HepG2 (cell line): ENCODE results near the gene SIGLEC10. TPM values are rescaled to one million over a fixed set of nuclear protein-coding genes. Genes with fewer than 3 reads are reported as not detected.
"Not testable (repeated sequence)": the region's sequence is repeated elsewhere in the genome, so short reads cannot be mapped to it uniquely, and the experiment has no call there.

Experiments
- ATAC-seq: fragments of 200-7000 bp; cut with Tn5 transposase; 3 replicates; pipeline ENCODE4 v1.9.1; 2020; ENCODE audit warnings: mild to moderate bottlenecking, moderate library complexity
- BruUV-seq: library from RNA; stranded (reverse); fragments of 400-500 nt; replicated peaks from 2 replicates; lab custom pipeline; 2021; lab: Mats Ljungman, UMichigan
- CTCF ChIA-PET: fragments of 300-600 bp; formaldehyde crosslinking; extraction: SDS; loops from one replicate; lab custom pipeline; 2021; ENCODE audit warnings: low total read pairs, inconsistent platforms, low intra/inter-chr PET ratio; lab: Yijun Ruan, JAX
- POLR2A ChIA-PET: fragments of 350-600 bp; sonication (Branson Sonifier 250); formaldehyde crosslinking; loops from one replicate; lab custom pipeline; 2020; ENCODE audit warnings: antibody characterized with exemption, inconsistent platforms; lab: Yijun Ruan, JAX
- DNase-seq: peaks from one replicate; pipeline ENCODE4 v3.0.0-alpha.2; 2015; ENCODE audit warnings: low spot score
- FAIRE-seq: peaks from 3 replicates; lab custom pipeline; 2011; peaks lifted over from hg19 to GRCh38; lab: Jason Lieb, UNC
- H2AFZ ChIP-seq: one replicate; pipeline ENCODE4 v1.6.1; 2011; ENCODE audit warnings: low read length, inconsistent platforms
- H3K27ac ChIP-seq: fragments of 300-600 bp; 3 replicates; pipeline ENCODE4 v1.8.0; 2011; ENCODE audit warnings: mixed run types, mild to moderate bottlenecking, mixed read lengths, low read length, inconsistent platforms; ENCODE audit not compliant: insufficient read depth; ENCODE audit errors: extremely low read length
- H3K27me3 ChIP-seq, 2 experiments: fragments of 200-600 bp in 1 of 2; 2 replicates in 1 of 2; 3 replicates in 1 of 2; pipeline versions ENCODE4 v1.6.0 to v1.8.0; 2011; ENCODE audit warnings: low read length in 2 of 2, mild to moderate bottlenecking in 2 of 2, moderate library complexity in 2 of 2, inconsistent platforms in 1 of 2; ENCODE audit not compliant: insufficient read depth in 2 of 2, control insufficient read depth in 1 of 2
- H3K36me3 ChIP-seq, 2 experiments: fragments of 200-600 bp in 1 of 2; replicated peaks in 1 of 2; 2 replicates in 1 of 2; 3 replicates in 1 of 2; pipeline versions ENCODE4 v1.5.1 to v1.8.0; 2011; ENCODE audit warnings: low read length in 2 of 2, inconsistent platforms in 1 of 2; ENCODE audit not compliant: insufficient read depth in 2 of 2, control insufficient read depth in 1 of 2
- H3K4me1 ChIP-seq: 2 replicates; pipeline ENCODE4 v1.5.1; 2012; ENCODE audit warnings: low read length, inconsistent platforms; ENCODE audit not compliant: insufficient read depth
- H3K4me2 ChIP-seq: 2 replicates; pipeline ENCODE4 v1.6.0; 2011; ENCODE audit warnings: low read depth, low read length, inconsistent platforms
- H3K4me3 ChIP-seq, 3 experiments: fragments of 200-600 bp in 1 of 3; sonication (generic), shearing (Covaris generic) in 1 of 3; replicated peaks in 1 of 3; 2 replicates each; pipeline ENCODE4 v1.5.1; 2011 to 2016; ENCODE audit warnings: low read length in 3 of 3, inconsistent platforms in 2 of 3, low read depth in 2 of 3, mild to moderate bottlenecking in 2 of 3, control low read depth in 1 of 3, mixed read lengths in 1 of 3; ENCODE audit not compliant: insufficient read depth in 1 of 3
- H3K79me2 ChIP-seq: one replicate; pipeline ENCODE4 v1.6.1; 2011; ENCODE audit warnings: low read length, inconsistent platforms; ENCODE audit not compliant: insufficient read depth
- H3K9ac ChIP-seq: 2 replicates; pipeline ENCODE4 v1.6.0; 2011; ENCODE audit warnings: mild to moderate bottlenecking, low read depth, low read length, inconsistent platforms; ENCODE audit not compliant: insufficient read depth
- H3K9me3 ChIP-seq: 2 replicates; pipeline ENCODE4 v1.5.1; 2012; ENCODE audit warnings: mild to moderate bottlenecking, low read length
- H4K20me1 ChIP-seq: 2 replicates; pipeline ENCODE4 v1.6.0; 2011; ENCODE audit warnings: inconsistent platforms, mild to moderate bottlenecking, low read length, moderate library complexity; ENCODE audit not compliant: insufficient read depth
- HMGA1 ChIP-seq: sonication (generic); formaldehyde crosslinking; conservative IDR thresholded peaks from 2 replicates; pipeline ENCODE4 v1.4.0; 2020; ENCODE audit warnings: missing genetic modification reagents
- NFRKB ChIP-seq: fragments of 450-650 bp; IDR thresholded peaks from 2 replicates; pipeline ENCODE4 v1.6.1; 2017
- NR2F2 ChIP-seq: IDR thresholded peaks from 2 replicates; pipeline ENCODE4 v1.6.1; 2012; ENCODE audit warnings: low read depth, inconsistent platforms, borderline replicate concordance
- PHF5A ChIP-seq: IDR thresholded peaks from one replicate; pipeline ENCODE4 v1.6.1; 2018; ENCODE audit warnings: low read depth, missing genetic modification reagents; ENCODE audit not compliant: unreplicated experiment
- RFX1 ChIP-seq: fragments of 450-650 bp; IDR thresholded peaks from 2 replicates; pipeline ENCODE4 v1.6.1; 2017
- SP140L ChIP-seq: sonication (generic); formaldehyde crosslinking; IDR thresholded peaks from 2 replicates; pipeline ENCODE4 v1.4.0; 2020; ENCODE audit warnings: missing genetic modification reagents, borderline replicate concordance
- TCF7L2 ChIP-seq: IDR thresholded peaks from 2 replicates; pipeline ENCODE4 v1.6.1; 2011; ENCODE audit warnings: mild to moderate bottlenecking, low read depth, low read length, moderate library complexity
- ZBTB38 ChIP-seq: sonication (generic); formaldehyde crosslinking; IDR thresholded peaks from 2 replicates; pipeline ENCODE4 v1.5.1; 2020; ENCODE audit warnings: mild to moderate bottlenecking, missing genetic modification reagents
- ZC3H4 ChIP-seq: sonication (generic); formaldehyde crosslinking; IDR thresholded peaks from 2 replicates; pipeline ENCODE4 v1.4.0; 2020; ENCODE audit warnings: missing genetic modification reagents, borderline replicate concordance
- ZFYVE20 ChIP-seq: sonication (generic); formaldehyde crosslinking; IDR thresholded peaks from 2 replicates; pipeline ENCODE4 v1.8.0; 2023; ENCODE audit warnings: low read depth, mild to moderate bottlenecking, moderate library complexity, missing genetic modification reagents, borderline replicate concordance
- ZNF253 ChIP-seq: sonication (generic); formaldehyde crosslinking; IDR thresholded peaks from 2 replicates; pipeline ENCODE4 v1.8.0; 2022; ENCODE audit warnings: mild to moderate bottlenecking, missing genetic modification reagents, borderline replicate concordance
- ZNF3 ChIP-seq: IDR thresholded peaks from 2 replicates; pipeline ENCODE4 v1.7.0; 2017; ENCODE audit warnings: inconsistent platforms
- ZNF546 ChIP-seq: sonication (generic); formaldehyde crosslinking; conservative IDR thresholded peaks from 2 replicates; pipeline ENCODE4 v1.8.1; 2023; ENCODE audit warnings: mild to moderate bottlenecking, missing genetic modification reagents
- WGBS: methylation state at CpG from one replicate; pipeline ENCODE4 v1.1.6; 2017; ENCODE audit warnings: low lambda C conversion rate; 5-methylcytosine and 5-hydroxymethylcytosine counted together
- in situ Hi-C: cut with HindIII; loops from 2 replicates; pipeline ENCODE4 v1.10.0; 2017; ENCODE audit warnings: low pct_unique_long_range_greater_than_20kb; ENCODE audit not compliant: extremely low pct_ligation_motif_present
- intact Hi-C: fragments of 100-400 bp; cut with micrococcal nuclease; formaldehyde crosslinking; loops from one replicate; pipeline ENCODE4 v1.10.0; 2022; ENCODE audit not compliant: unreplicated experiment
- polyA plus RNA-seq, 8 experiments: library from polyadenylated mRNA; depleted of rRNA in 3 of 8; stranded (reverse) in 7 of 8; unstranded in 1 of 8; fragments of >200 nt; fragmentation: Illumina TruSeq in 4 of 8; extraction: Trizol in 4 of 8; gene quantifications; 2 replicates each; pipeline versions ENCODE4 v1.2.1 to v1.2.3, GENCODE V29; 2011 to 2016; ENCODE audit warnings: low read depth in 4 of 8, missing spikeins in 1 of 8, mixed read lengths in 1 of 8; ENCODE audit not compliant: insufficient read depth in 1 of 8
- total RNA-seq, 5 experiments: library from RNA; depleted of rRNA; stranded (reverse); fragments of >200 nt; fragmentation: Illumina TruSeq; extraction: Trizol; gene quantifications; 2 replicates each; pipeline ENCODE4 v1.2.3, GENCODE V29; 2016; ENCODE audit warnings: low read depth in 1 of 5
- TF ChIP-seq, protein P1 (sequence below): sonication (generic); formaldehyde crosslinking; IDR thresholded peaks from 2 replicates; pipeline ENCODE4 v1.9.0; 2022; ENCODE audit warnings: missing genetic modification reagents, mild to moderate bottlenecking, borderline replicate concordance
- TF ChIP-seq, protein P2 (sequence below): IDR thresholded peaks from 2 replicates; pipeline ENCODE4 v1.6.1; 2016; ENCODE audit warnings: missing compliant biosample characterization, missing genetic modification reagents, borderline replicate concordance
- TF ChIP-seq, protein P3 (sequence below): sonication (generic); formaldehyde crosslinking; IDR thresholded peaks from 2 replicates; pipeline ENCODE4 v1.4.0; 2020; ENCODE audit warnings: missing genetic modification reagents

The SIGLEC10 gene
- total and polyA plus RNA-seq, 2 of the 13 experiments (the other 11 are each of a cell fraction or from before 2014, with no cell fraction given), result not detected

DNA sequence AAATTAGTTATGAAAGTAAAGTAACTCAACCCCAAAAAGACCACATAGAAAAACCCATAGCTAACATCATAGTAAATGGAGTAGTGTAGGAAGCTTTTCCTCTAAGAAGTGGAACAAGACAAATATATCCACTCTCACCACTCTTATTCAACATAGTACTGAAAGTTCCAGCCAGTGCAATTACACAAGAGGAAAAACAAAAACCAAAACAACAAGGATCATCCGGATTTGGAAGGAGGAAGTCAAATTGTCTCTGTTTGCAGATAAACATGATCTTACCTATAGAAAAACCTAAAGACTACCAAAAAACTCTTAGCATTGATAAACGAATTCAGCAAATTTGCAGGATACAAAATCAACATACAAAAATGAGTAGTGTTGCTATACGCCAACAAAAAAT, 49.3 kb upstream of the SIGLEC10 start:
- WGBS, result 18% methylated on average over 3 of the region's 3 CpGs
- H3K9ac ChIP-seq, result no peak overlapping the region
- H3K4me1 ChIP-seq, result peaks cover 3% of the 10 kb centered on the region; the same call in 1 of the 2 replicates
- H4K20me1 ChIP-seq, result no peaks in the 10 kb centered on the region
- ATAC-seq, result no peak
- H3K36me3 ChIP-seq, result no peaks in the 10 kb centered on the region
- H3K9me3 ChIP-seq, result no peaks in the 10 kb centered on the region
- CTCF ChIA-PET, result no interaction called here
- no peak for DNase-seq
- no peak overlapping the region for H2AFZ ChIP-seq
- POLR2A ChIA-PET, result no interaction called here
- FAIRE-seq, result no peak
- TF ChIP-seq, protein P1, sequence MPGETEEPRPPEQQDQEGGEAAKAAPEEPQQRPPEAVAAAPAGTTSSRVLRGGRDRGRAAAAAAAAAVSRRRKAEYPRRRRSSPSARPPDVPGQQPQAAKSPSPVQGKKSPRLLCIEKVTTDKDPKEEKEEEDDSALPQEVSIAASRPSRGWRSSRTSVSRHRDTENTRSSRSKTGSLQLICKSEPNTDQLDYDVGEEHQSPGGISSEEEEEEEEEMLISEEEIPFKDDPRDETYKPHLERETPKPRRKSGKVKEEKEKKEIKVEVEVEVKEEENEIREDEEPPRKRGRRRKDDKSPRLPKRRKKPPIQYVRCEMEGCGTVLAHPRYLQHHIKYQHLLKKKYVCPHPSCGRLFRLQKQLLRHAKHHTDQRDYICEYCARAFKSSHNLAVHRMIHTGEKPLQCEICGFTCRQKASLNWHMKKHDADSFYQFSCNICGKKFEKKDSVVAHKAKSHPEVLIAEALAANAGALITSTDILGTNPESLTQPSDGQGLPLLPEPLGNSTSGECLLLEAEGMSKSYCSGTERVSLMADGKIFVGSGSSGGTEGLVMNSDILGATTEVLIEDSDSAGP (CRISPR knock-in tag), result no peak
- TF ChIP-seq ZC3H4 (CRISPR knock-in tag), result no peak
- no peak for TF ChIP-seq ZNF546
- TF ChIP-seq, protein P2, sequence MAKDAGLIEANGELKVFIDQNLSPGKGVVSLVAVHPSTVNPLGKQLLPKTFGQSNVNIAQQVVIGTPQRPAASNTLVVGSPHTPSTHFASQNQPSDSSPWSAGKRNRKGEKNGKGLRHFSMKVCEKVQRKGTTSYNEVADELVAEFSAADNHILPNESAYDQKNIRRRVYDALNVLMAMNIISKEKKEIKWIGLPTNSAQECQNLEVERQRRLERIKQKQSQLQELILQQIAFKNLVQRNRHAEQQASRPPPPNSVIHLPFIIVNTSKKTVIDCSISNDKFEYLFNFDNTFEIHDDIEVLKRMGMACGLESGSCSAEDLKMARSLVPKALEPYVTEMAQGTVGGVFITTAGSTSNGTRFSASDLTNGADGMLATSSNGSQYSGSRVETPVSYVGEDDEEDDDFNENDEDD, result no peak
- TF ChIP-seq ZNF253 (CRISPR knock-in tag), result no peak
- no peak for TF ChIP-seq ZBTB38 (CRISPR knock-in tag)
- TF ChIP-seq HMGA1 (CRISPR knock-in tag), result no peak
- no peak for TF ChIP-seq NR2F2
- no peak for TF ChIP-seq PHF5A (CRISPR knock-in tag)
- no peak for TF ChIP-seq NFRKB
- TF ChIP-seq SP140L (CRISPR knock-in tag), result no peak
- no peak for TF ChIP-seq TCF7L2
- TF ChIP-seq ZFYVE20, result no peak
- TF ChIP-seq RFX1, result no peak
- TF ChIP-seq, protein P3, sequence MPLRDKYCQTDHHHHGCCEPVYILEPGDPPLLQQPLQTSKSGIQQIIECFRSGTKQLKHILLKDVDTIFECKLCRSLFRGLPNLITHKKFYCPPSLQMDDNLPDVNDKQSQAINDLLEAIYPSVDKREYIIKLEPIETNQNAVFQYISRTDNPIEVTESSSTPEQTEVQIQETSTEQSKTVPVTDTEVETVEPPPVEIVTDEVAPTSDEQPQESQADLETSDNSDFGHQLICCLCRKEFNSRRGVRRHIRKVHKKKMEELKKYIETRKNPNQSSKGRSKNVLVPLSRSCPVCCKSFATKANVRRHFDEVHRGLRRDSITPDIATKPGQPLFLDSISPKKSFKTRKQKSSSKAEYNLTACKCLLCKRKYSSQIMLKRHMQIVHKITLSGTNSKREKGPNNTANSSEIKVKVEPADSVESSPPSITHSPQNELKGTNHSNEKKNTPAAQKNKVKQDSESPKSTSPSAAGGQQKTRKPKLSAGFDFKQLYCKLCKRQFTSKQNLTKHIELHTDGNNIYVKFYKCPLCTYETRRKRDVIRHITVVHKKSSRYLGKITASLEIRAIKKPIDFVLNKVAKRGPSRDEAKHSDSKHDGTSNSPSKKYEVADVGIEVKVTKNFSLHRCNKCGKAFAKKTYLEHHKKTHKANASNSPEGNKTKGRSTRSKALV, result no peak
- no peak for TF ChIP-seq ZNF3 (CRISPR knock-in tag)
- H3K27ac ChIP-seq, result no peak overlapping the region
- no peaks in the 10 kb centered on the region for H3K79me2 ChIP-seq
- no peak overlapping the region for H3K4me3 ChIP-seq
- in situ Hi-C loops, result no loop called here
- no TSS peak for BruUV-seq
- no peak overlapping the region for H3K4me2 ChIP-seq
- H3K27me3 ChIP-seq, result peaks cover 7 to 15% of the 10 kb centered on the region in 2 experiments; a peak in 3 of 5 replicates
- intact Hi-C loops, result no loop called here

DNA sequence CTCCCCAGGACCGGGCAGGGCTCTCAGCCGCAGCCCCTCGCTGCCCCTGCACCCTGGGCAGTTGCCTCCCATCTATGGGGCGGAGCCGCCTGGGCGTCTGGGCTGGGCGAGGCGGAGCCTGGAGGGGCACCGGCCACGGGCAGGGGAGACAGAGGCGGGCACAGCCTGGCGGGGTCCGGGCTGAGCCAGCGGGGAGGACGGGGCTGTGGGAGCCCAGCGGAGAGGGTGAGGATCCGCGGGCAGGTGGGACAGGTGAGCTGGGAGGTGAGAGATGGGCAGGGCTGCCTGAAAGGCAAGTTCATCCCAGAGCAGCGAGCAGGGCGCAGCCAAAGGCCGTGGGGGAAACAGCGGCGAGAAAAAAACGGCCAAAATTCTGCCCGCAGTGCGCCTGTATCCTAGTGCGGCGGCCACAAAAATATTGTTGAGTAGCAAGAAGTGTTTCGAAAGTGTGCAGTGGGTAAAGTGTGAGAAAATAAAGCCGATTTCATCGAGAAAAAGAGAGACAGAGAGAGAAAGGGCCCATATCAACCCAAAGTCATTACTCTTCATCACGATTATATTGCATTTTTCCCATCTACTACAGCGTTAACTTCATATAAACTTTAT, 46.6 kb upstream of the SIGLEC10 start:
- BruUV-seq, CTCF ChIA-PET, H3K9ac ChIP-seq, H3K9me3 ChIP-seq, ATAC-seq, POLR2A ChIA-PET, FAIRE-seq, H3K4me3 ChIP-seq, in situ Hi-C loops, intact Hi-C loops, H4K20me1 ChIP-seq, DNase-seq, H3K27ac ChIP-seq, H2AFZ ChIP-seq, H3K36me3 ChIP-seq, H3K4me2 ChIP-seq, H3K79me2 ChIP-seq: not testable (repeated sequence)
- H3K27me3 ChIP-seq, result peaks cover 8 to 32% of the 10 kb centered on the region in 2 experiments; a peak in 4 of 5 replicates
- peaks cover 18% of the 10 kb centered on the region; the same call in 1 of the 2 replicates for H3K4me1 ChIP-seq
- 20% methylated on average over 15 of the region's 33 CpGs for WGBS
